ENCODE results near the gene POP5.
"Not testable (repeated sequence)": the region's sequence is repeated elsewhere in the genome, so short reads cannot be mapped to it uniquely, and the experiment has no call there.

The POP5 gene

GRCh38 chr12:120580787-120581723 is at the start of gene POP5:
POP5 (minus strand) TSS chr12:120581402; CDS start chr12:120581362, 40 bp downstream.
- DNase-seq, result peak; percentile 96

GRCh38 chr12:120630104-120630892 is 49.1 kb upstream of the POP5 start:
- no peak for DNase-seq

- no peak for DNase-seq
These were observed 47.7 kb upstream of the POP5 start for GRCh38 chr12:120628919-120629318.

- no peak for DNase-seq
These were observed 44.6 kb upstream of the POP5 start for GRCh38 chr12:120625557-120626419.

- no peak for DNase-seq
These were observed 39.4 kb upstream of the POP5 start for GRCh38 chr12:120620624-120621023.

GRCh38 chr12:120618954-120619615 is 37.9 kb upstream of the POP5 start:
- DNase-seq, result no peak

- DNase-seq, result not testable (repeated sequence)
These were observed 36.6 kb upstream of the POP5 start for GRCh38 chr12:120617767-120618166.

- not testable (repeated sequence) for DNase-seq
These were observed 36.0 kb upstream of the POP5 start for GRCh38 chr12:120617193-120617592.

- no peak for DNase-seq
These were observed 33.6 kb upstream of the POP5 start for GRCh38 chr12:120614848-120615247.

GRCh38 chr12:120611534-120611933 is 30.3 kb upstream of the POP5 start:
- DNase-seq, result not testable (repeated sequence)

GRCh38 chr12:120610560-120610959 is 29.4 kb upstream of the POP5 start:
- no peak for DNase-seq

GRCh38 chr12:120602416-120602815 is 21.2 kb upstream of the POP5 start:
- DNase-seq, result not testable (repeated sequence)

GRCh38 chr12:120599672-120600552 is 18.7 kb upstream of the POP5 start:
- DNase-seq, result no peak

- DNase-seq, result no peak
These were observed 17.7 kb upstream of the POP5 start for GRCh38 chr12:120598674-120599463.

- DNase-seq, result no peak
These were observed 16.7 kb upstream of the POP5 start for GRCh38 chr12:120597861-120598260.

- DNase-seq, result no peak
These were observed 15.7 kb upstream of the POP5 start for GRCh38 chr12:120596901-120597300.

- DNase-seq, result no peak
These were observed 11.2 kb upstream of the POP5 start for GRCh38 chr12:120592121-120593049.

GRCh38 chr12:120590741-120591407 is 9.7 kb upstream of the POP5 start:
- DNase-seq, result no peak

All from fibroblast of skin of right quadriceps (primary cell).